SHP77 (cell line): ENCODE results near the gene TMEM82.

Experiments used
- DNase-seq, 2 experiments: peaks; one replicate each; lab custom pipeline; 2025; lab: John Stamatoyannopoulos, UW

TMEM82 gene

GRCh38 chr1:15736038-15736891 lies 6.0 kb upstream of the TMEM82 start, which contains the start of gene SLC25A34:
Gene SLC25A34, plus strand, starts transcription at chr1:15736258. Its CDS starts 228 bp downstream, at chr1:15736486.
- peak; percentile 81 to 87 for DNase-seq

- DNase-seq, result no peak
Measured at GRCh38 chr1:15736892-15737261, 5.4 kb upstream of the TMEM82 start.

GRCh38 chr1:15737324-15738319 lies 4.7 kb upstream of the TMEM82 start:
- DNase-seq, result no peak

GRCh38 chr1:15738416-15739113 lies 3.7 kb upstream of the TMEM82 start:
- no peak for DNase-seq

- DNase-seq, result no peak
Measured at GRCh38 chr1:15739259-15739658, 3.0 kb upstream of the TMEM82 start.

GRCh38 chr1:15739745-15740144 lies 2.6 kb upstream of the TMEM82 start:
- DNase-seq, result peak in 1 of 2 experiments; percentile 6

- DNase-seq, result peak; percentile 70 to 87
Measured at GRCh38 chr1:15740924-15741850, 1.1 kb upstream of the TMEM82 start.

GRCh38 chr1:15744122-15744679 lies 1.9 kb downstream of the TMEM82 start:
- no peak for DNase-seq

GRCh38 chr1:15747378-15747777 lies 5.1 kb downstream of the TMEM82 start:
- no peak for DNase-seq

- no peak for DNase-seq
Measured at GRCh38 chr1:15748264-15748663, 6.0 kb downstream of the TMEM82 start.

GRCh38 chr1:15748690-15749398 lies 6.5 kb downstream of the TMEM82 start:
- no peak for DNase-seq

GRCh38 chr1:15749399-15750291 lies 7.3 kb downstream of the TMEM82 start:
- no peak for DNase-seq

- DNase-seq, result no peak
Measured at GRCh38 chr1:15750924-15751323, 8.6 kb downstream of the TMEM82 start.

- no peak for DNase-seq
Measured at GRCh38 chr1:15751717-15752116, 9.4 kb downstream of the TMEM82 start.

GRCh38 chr1:15753776-15754175 lies 11.5 kb downstream of the TMEM82 start:
- no peak for DNase-seq

- no peak for DNase-seq
Measured at GRCh38 chr1:15755021-15755645, 12.8 kb downstream of the TMEM82 start.

GRCh38 chr1:15755646-15756040 lies 13.3 kb downstream of the TMEM82 start:
- no peak for DNase-seq
